SHP77 (cell line): ENCODE data around the gene NKX1-2.
"Not testable (repeated sequence)": the region's sequence is repeated elsewhere in the genome, so short reads cannot be mapped to it uniquely, and the experiment has no call there.

Experiments
- DNase-seq, 2 experiments: peaks; one replicate each; lab custom pipeline; 2025; lab: John Stamatoyannopoulos, UW

The NKX1-2 gene

DNA sequence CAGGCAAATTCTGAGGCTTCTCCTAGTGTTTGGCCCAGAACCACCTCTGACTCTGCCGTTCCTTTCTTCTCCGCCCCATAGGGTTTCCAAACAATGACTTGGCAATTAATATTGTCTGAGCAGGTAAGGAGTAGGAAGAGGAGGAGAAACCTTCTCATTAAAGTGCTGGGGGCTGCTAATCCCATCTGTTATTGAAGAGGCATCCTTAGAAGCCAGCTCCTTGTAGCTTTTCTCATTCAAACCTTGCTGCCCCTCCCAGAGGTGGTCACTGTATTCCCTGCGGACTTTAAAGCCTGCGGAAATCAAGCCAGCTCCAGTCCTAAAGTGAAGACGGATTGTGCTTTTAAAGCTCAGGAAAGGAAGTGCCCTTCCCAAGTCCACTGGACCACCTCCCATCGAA, 1.4 kb upstream of the NKX1-2 start:
- no peak for DNase-seq

GRCh38 chr10:124450783-124451057, 885 bp upstream of the NKX1-2 start:
- no peak for DNase-seq

- DNase-seq = no peak
Observed at GRCh38 chr10:124449170-124450011, 444 bp downstream of the NKX1-2 start.

DNA sequence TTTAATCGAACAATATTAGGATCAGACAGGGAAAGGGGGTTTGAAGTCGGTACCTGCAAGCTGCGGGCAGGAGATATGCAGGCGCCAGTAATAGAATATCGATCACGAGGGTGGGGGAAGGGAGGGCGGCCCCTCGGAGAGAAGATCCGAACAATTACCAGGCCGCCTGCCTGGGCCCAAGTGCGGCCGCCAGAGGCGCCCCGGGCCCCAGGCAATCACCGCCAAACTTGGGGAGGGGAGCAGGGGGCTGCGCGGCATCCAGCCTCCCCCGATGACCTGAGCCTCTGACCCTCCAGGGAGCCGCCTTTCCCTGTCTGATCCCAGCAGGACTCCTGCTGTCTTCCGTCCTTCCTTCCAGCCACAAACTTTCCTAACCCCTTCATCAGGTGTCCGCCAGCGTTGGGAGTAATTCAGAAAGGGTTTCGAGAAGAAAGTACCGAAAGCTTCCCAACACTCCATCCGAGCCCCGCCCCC, 1.1 kb downstream of the NKX1-2 start:
- DNase-seq = no peak

GRCh38 chr10:124447751-124448466, 1.9 kb downstream of the NKX1-2 start:
- DNase-seq = no peak

DNA sequence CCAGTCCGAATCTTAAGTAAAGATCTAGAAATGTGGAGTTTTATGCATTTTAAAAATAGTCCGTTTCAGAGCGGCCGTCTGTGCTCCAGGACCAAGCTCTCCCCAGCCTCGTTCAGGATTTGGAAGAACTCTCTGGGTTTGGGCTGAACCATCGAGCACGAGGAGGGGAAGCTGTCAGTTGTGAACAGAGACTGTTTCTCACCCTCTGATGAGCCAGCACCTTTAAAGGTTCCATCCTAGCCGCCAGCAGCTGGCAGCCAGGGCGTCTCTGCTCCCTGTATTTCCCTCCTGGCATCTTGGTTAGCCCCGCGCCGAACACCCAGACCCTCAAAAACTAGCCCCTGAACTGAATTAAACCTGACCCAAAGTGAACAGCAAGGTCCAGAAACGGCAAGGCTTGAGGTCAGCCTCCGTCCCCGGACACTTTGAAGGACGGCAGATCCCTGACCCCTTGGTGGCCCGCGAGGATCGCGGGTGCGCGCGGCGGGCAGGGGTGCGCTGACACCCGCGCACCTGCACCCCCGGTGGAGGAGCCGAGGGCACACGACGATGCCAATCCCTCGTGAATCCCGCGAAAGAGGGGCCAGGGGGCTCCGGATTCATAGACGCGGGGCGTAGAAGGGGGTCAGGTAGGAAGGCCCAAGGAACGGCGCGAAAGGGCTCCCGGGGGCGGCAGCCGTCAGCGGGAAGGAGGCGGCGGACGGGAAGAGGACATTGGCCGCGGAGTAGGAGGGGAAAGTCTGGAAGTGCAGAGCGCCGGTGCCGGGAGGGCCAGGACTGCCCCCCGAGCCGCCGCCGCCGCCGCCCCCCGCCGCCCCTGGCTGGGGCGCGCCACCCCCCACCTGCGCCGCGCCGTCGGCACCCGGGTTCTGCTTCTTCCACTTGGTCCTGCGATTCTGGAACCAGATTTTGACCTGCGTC, 2.7 kb downstream of the NKX1-2 start:
- DNase-seq = no peak

- not testable (repeated sequence) for DNase-seq
Observed at GRCh38 chr10:124441694-124442093, 8.1 kb downstream of the NKX1-2 start.

GRCh38 chr10:124436191-124436638, 13.6 kb downstream of the NKX1-2 start:
- no peak for DNase-seq

DNA sequence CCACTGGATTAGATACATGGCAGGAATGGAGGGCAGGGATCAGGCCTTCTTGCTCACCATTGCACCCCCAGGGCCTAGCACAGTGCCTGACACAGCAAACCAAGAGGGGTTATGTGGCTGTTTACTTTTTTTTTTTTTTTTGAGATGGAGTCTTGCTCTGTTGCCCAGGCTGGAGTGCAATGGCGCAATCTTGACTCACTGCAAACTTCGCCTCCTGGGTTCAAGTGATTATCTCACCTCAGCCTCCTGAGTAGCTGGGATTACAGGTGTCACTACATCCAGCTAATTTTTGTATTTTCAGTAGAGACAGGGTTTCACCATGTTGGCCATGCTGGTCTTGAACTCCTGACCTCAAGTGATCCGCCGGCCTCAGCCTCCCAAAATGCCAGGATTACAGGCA, 14.2 kb downstream of the NKX1-2 start:
- not testable (repeated sequence) for DNase-seq

GRCh38 chr10:124433461-124433860, 16.4 kb downstream of the NKX1-2 start:
- DNase-seq = no peak

DNA sequence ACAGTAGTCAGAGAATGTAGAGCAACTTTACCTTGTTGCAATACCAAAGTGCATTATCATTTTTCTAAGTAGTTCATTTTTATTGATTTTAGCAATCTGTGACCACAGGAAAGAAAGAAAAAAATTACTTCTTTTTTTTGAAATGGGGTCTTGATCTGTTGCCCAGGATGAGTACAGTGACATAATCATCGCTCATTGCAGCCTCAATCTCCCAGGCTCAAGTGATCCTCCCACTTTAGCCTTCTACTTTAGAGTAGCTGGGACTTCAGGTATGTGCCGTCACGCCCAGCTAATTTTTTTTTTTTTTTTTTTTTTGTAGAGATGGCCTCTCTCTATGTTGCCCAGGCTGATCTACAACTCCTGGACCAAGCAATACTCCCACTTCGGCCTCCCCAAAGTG, 19.8 kb downstream of the NKX1-2 start:
- no peak for DNase-seq

- no peak for DNase-seq
Observed at GRCh38 chr10:124429576-124429975, 20.3 kb downstream of the NKX1-2 start.

GRCh38 chr10:124428207-124428777, 21.5 kb downstream of the NKX1-2 start:
- DNase-seq = no peak

DNA sequence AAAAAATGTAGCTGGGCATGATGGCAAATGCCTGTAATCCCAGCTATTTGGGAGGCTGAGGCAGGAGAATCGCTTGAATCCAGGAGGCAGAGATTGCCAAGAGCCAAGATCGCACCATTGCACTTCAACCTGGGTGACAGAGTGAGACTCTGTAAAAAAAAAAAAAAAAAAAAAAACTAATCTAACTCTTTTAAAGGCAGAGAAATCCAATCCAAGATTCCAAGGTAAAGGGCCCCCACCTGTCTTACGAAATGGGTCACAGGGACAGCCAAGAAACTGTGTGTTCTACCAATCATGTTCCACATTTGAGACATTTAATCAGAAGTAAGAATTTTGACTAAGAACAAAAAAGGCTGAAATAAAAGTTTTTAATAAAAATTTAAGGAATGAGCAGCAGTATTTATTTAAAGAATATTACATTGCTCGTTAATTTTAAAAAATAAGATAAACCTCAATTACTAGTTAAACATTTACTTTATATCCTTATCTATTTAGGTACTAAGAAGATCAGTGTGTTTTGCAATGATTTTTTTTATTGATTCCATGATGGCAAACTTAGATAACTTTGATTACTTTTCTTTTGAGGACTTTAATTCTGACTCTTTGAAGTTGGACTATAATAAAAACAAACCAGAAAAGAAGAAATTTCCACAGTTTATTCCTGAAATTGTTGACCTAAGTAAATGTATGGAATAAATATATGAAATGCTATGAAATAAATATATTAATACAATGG, 24.4 kb downstream of the NKX1-2 start:
- DNase-seq = no peak

DNA sequence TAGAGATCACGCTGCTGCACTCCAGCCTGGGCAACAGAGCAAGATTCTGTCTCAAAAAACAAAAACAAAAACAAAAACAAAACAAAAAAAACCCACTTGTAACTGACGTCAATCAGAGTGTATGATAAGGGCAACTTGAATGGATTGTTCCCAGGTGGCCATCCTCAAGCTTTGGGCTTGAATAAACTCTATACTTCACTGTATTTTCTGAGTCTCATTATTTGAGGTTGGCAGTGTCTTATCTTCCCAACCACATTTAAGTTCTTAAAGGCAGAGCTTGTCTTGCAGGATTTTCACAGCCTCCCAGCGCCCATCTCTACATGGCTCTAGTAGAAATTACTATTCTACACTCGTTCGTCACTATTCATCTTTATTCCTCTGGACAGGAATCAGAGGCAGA, 26.0 kb downstream of the NKX1-2 start:
- no peak for DNase-seq

DNA sequence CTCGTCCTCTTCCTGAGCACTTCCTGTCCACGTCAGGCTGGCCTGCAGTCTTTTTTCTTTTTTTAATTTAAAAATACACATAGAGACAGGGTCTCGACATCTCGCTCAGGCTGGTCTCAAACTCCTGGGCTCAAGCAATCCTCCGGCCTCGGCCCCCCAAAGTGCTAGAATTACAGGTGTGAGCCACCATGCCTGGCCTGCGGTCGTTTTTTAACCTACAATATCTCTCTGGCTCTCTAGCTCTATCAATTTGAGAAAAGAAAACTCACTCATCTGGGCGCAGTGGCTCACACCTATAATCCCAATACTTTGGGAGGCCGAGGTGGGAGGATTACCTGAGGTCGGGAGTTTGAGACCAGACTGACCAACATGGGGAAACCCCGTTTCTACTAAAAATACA, 27.1 kb downstream of the NKX1-2 start:
- no peak for DNase-seq

DNA sequence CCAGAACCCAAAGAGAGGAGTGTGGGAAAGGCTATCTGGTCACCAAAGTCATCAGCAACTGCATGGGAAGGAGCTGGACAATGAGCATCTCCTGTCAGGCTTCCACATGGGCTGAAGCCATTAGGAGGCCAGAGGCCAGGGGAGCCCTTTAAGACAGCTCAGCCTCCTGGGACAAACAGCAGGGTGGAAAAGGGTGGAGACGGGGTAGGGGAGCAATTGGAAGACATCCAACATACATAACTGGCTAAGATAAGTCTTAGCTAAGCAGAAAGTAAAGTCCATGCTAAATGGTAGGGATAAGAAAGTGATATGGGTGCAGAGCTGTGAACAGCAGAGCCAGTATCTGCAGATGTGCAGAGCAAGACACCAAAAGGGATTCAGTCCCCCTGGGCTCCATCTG, 29.6 kb downstream of the NKX1-2 start:
- DNase-seq = no peak

DNA sequence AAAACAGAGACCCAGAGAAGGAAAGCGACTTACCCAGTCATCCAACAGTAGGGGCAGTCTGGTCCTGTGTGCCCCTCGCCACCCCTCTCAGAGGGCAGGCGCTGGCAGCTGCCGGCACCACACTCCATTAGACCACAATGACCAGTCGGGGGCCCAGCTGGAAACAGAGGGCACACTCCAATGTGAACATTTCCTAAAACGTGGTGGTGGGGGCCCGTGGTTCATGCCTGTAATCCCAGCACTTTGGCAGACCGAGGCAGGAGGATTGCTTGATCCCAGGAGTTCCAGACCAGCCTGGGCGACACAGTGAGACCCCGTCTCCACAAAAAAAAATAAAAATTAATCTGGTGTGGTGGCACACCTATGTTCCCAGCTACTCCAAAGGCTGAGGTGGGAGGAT, 30.2 kb downstream of the NKX1-2 start:
- no peak for DNase-seq

DNA sequence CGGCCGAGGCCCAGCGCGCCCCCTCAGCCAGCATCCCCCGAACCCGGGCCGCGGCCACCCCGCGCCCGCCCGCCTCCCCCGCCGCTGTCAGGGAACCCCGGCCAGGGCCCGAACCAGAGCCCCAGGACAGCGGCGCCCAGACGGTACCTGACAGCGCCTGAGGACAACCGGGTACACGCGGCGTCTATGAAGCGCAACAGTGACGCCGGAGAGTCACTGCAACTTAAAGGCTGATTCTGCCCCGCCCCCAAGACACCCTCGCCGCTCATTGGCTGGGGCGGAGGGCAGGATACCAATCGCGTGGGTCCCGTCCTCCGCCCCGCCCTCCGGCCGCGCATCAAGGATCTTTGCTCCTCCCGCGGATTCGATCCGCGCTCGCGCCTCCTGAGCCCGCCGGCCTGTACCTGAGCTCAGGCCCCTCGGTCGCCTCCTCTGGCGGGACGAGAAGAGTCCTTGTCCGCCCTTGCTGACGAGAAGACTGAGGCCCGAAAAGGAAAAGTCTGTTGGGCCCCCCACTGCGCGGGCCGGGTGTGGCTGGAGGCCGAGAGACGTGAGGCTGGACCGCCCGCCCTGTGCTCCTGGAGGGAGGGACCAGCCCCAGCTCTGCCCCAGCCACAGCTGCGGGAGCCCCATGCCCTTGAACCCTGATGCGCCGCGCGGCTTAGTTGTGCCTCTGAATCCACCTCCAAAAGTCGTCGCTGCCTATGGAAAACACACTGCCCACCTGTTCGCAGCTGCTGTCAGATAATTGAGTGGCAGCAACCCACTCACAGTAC, 30.9 kb downstream of the NKX1-2 start, which contains the start of gene OAT:
Gene OAT (minus strand): TSS at position 198 of the 776 bp plus-strand sequence. CDS start 6,752 bp downstream, outside the sequence.
- DNase-seq = peak; percentile 95 to 98
